HTR-8/SVneo (cell line): ENCODE data around the gene PIP5K1B.

Experiments used
- DNase-seq: peaks from one replicate; pipeline ENCODE4 v3.0.0; 2011; ENCODE audit warnings: low spot score, mixed read lengths; ENCODE audit not compliant: insufficient read length
- FAIRE-seq: peaks from 2 replicates; lab custom pipeline; 2011; peaks lifted over from hg19 to GRCh38; lab: Jason Lieb, UNC

PIP5K1B gene

DNA sequence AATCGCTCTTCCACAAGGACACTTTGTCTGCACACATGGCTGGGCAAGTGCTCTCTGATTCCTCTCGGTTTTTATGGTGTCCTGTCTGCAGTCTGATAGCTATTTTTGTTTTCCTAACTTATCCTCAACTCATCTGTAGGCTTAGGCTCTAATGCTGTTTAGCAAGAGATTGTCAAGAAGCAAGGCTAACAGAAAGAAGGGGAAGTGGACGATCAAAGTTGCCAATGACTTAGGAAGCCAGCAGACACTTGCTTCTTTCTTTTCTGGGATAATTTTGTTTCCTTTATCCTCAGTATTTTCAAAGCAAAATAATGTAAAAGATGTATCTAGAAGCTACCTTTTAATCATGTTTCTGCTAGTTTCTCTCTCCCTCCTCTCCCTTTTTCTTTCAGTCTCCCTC is 178.2 kb downstream of the PIP5K1B start:
- no peak for FAIRE-seq

GRCh38 chr9:68887232-68887631 is 182.2 kb downstream of the PIP5K1B start:
- DNase-seq = no peak
- no peak for FAIRE-seq

More for the DNA sequence above, 178.2 kb downstream of the PIP5K1B start:
- no peak for DNase-seq

GRCh38 chr9:68894502-68894901 is 189.5 kb downstream of the PIP5K1B start:
- FAIRE-seq (no peak), DNase-seq (no peak)

DNA sequence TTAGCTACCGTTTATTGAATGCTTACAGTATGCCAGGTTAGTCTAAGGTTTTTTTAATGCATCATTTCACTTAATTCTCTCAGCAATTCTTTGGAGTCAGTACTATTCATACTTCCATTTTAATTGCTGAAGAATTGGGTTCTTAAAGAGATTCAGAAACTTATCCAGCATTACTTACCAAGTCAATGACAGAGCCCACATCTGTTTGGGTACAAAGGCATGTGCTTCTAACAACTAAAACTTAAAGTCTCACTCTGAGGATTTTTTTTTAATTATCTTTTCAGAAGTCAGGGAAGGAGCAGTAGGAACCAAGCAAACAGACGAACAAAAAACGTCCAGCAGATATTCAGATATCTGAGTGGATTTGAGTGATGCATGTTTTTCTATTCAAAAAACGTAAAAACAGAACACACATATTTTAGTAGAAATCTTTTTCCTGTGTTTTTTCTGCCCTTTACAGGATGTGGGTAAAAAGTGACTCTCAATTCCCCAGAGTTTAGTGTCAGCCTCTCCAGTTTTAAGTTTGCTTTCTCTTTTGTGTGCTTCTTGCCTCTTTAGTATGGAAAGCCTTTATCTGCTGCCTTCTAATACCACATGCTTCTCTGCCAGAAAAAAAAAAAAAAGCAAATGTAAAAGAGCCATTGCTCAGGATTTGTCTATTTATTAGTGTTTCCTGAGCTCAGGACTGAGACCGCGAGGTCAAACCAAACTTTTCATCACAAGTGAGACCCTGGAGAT is 190.9 kb downstream of the PIP5K1B start:
- FAIRE-seq (no peak), DNase-seq (no peak)

GRCh38 chr9:68896486-68896885 is 191.4 kb downstream of the PIP5K1B start:
- DNase-seq = no peak
- no peak for FAIRE-seq

- no peak for DNase-seq
- FAIRE-seq = no peak
These were observed 192.6 kb downstream of the PIP5K1B start for GRCh38 chr9:68897577-68898145.

DNA sequence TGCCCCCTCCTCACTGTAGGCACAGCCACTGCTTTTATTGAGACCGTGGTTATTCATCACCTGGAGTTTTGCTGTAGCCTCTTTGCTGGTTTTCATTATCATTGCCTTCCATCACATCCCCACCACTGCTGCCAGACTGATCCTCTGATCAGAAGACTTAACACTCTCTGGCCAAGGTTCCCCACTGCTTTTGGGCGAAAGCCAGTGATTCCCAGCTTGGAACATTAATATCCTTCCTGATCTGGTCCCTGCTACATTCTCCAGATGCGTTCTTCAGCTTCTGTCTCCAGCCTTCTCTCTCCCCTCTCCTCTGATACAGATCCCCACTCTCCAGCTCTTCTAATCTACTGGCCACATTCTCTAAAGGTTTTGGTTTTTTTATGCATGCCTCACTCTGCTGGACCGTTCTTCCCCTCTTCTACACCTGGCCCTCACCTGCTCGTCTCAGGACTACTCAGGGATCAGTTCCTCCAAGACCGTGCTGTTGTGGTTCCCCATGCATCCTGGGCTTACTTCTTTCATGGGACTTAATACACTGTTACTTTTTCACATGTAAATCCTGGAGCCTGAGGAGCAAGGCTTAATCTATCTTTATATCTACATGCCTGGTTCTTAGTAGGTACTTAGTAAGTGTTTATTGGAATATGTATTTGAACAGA is 193.9 kb downstream of the PIP5K1B start:
- DNase-seq = no peak
- no peak for FAIRE-seq

DNA sequence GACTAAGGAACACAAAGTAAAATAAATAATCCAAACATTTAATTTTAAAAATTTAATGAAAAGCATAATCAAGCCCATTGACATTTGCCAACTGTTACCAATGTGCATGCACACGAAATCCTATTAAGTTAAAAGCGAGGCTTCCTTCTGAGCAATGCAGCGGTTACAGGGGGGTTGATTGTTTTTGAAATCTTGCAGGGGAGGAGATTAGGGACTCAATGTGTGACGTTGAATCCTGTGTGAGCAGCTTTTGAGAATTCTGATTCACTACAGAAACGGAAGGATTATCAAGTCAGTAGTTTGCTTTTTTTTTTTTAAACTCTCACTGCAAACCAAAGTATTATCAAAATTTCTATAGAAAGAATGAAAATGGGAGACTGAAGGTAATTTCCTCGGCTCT is 199.4 kb downstream of the PIP5K1B start:
- FAIRE-seq (no peak), DNase-seq (no peak)

- no peak for DNase-seq
- no peak for FAIRE-seq
These were observed 200.1 kb downstream of the PIP5K1B start for GRCh38 chr9:68905129-68905528.

GRCh38 chr9:68907910-68908309 is 202.9 kb downstream of the PIP5K1B start:
- no peak for DNase-seq
- FAIRE-seq = no peak

GRCh38 chr9:68912561-68912960 is 207.5 kb downstream of the PIP5K1B start:
- FAIRE-seq = no peak
- no peak for DNase-seq

GRCh38 chr9:68913054-68913453 is 208.0 kb downstream of the PIP5K1B start:
- DNase-seq (no peak), FAIRE-seq (no peak)

- DNase-seq = no peak
- FAIRE-seq = no peak
These were observed 209.7 kb downstream of the PIP5K1B start for GRCh38 chr9:68914751-68915150.

- DNase-seq = no peak
- FAIRE-seq = no peak
These were observed 214.6 kb downstream of the PIP5K1B start for GRCh38 chr9:68919661-68920060.

- DNase-seq = no peak
- FAIRE-seq = no peak
These were observed 215.9 kb downstream of the PIP5K1B start for GRCh38 chr9:68920921-68921320.

DNA sequence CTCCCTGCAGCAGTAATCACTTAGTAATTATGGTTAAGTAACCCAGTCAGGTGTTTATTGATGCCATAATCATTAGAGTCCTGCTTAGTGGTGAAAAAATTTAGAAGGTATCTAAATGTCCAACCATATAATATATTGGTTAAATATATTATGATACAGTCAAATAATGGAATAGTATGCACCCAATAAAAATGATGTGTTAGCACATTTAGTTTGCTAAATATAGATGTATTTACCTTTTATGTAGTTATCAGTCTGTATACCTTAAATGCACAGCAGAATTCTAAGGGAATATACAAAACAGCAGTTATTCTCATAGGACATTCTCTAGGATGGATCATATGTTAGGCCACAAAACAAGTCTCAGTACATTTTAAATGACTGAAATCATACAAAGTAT is 218.4 kb downstream of the PIP5K1B start:
- no peak for FAIRE-seq

DNA sequence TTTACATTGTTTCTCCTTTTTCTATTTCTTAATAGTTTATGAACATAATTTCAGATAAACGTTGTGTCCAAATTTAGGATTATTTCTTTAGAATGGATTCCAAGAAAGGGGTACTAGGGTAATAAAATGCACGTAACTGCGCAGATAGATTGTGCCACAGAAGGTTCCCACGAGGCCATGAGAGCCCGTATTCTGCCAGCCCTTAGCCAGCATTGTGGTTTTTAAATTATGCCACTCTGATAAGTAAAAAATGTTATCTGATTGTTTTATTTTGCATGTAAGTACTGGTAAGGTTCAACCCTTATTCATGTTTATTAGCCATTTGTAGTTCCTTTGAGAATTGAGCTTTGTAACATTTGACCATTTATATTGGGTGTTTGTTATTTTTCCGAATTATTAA is 220.1 kb downstream of the PIP5K1B start:
- DNase-seq (no peak), FAIRE-seq (no peak)

More for the DNA sequence above, 218.4 kb downstream of the PIP5K1B start:
- DNase-seq = no peak

- FAIRE-seq (no peak), DNase-seq (no peak)
These were observed 222.1 kb downstream of the PIP5K1B start for GRCh38 chr9:68927165-68927564.

GRCh38 chr9:68931821-68932220 is 226.8 kb downstream of the PIP5K1B start:
- no peak for FAIRE-seq
- DNase-seq = no peak

DNA sequence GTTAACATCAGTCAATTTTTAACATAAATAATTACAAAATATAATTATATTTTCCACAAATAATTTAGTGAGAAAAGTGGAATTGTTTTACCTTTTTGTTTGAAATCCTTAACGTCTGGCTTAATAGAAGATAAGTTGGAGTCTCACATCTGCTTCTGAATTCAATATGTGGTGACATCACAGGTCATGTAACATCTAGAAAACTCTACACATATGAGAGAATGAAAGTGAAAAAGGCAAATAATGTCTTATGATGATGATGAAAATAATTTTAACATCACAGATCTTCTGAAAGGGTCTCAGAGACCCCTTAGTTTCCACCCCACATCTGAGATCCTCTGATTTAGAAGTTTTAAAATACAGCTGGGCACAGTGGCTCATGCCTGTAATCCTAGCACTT is 227.4 kb downstream of the PIP5K1B start:
- no peak for DNase-seq
- FAIRE-seq = no peak
